ENCODE results near the gene THOC2.
A peak's percentile ranks its signal among the peaks of the same experiment; 100 is the strongest.
"Not testable (repeated sequence)": the region's sequence is repeated elsewhere in the genome, so short reads cannot be mapped to it uniquely, and the experiment has no call there.

THOC2 gene, protein sequence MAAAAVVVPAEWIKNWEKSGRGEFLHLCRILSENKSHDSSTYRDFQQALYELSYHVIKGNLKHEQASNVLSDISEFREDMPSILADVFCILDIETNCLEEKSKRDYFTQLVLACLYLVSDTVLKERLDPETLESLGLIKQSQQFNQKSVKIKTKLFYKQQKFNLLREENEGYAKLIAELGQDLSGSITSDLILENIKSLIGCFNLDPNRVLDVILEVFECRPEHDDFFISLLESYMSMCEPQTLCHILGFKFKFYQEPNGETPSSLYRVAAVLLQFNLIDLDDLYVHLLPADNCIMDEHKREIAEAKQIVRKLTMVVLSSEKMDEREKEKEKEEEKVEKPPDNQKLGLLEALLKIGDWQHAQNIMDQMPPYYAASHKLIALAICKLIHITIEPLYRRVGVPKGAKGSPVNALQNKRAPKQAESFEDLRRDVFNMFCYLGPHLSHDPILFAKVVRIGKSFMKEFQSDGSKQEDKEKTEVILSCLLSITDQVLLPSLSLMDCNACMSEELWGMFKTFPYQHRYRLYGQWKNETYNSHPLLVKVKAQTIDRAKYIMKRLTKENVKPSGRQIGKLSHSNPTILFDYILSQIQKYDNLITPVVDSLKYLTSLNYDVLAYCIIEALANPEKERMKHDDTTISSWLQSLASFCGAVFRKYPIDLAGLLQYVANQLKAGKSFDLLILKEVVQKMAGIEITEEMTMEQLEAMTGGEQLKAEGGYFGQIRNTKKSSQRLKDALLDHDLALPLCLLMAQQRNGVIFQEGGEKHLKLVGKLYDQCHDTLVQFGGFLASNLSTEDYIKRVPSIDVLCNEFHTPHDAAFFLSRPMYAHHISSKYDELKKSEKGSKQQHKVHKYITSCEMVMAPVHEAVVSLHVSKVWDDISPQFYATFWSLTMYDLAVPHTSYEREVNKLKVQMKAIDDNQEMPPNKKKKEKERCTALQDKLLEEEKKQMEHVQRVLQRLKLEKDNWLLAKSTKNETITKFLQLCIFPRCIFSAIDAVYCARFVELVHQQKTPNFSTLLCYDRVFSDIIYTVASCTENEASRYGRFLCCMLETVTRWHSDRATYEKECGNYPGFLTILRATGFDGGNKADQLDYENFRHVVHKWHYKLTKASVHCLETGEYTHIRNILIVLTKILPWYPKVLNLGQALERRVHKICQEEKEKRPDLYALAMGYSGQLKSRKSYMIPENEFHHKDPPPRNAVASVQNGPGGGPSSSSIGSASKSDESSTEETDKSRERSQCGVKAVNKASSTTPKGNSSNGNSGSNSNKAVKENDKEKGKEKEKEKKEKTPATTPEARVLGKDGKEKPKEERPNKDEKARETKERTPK (N-terminal part only)

DNA sequence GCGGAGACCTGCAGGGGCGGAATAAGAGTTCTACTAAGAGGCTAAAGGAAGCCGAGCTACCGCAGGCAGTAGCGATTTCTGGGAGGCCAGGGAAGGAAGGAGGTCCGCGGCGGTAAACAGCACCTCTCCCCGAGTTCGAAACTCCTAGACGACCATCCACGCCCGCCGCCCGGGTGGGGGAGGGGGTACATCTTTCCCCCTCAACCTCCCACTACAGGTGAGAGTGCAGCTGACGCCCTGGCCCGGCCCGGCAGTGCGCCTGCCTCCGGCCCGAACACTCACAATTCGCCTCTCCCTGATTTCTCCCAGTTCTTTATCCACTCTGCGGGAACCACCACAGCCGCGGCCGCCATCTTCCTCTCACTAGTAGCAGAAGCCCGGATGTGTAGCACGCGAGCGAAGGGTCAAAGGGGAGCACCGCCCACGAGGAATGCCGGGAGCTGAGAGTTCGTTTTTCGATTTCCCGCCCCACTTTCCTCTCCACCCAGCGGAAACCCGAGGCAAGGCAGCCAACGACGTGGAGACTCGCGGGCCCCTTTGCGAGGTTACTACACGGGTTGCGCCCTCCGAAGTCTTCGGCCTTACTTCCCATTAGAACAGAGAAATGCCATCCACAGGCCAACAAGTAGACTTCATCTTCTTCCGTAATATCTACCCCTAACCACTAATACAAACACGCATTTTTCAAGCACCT is at the start of gene THOC2:
THOC2 (minus strand) TSS at position 383 of the 694 bp plus-strand sequence; CDS start at position 353, 30 bp downstream.
- Histone ChIP-seq H3K36me3 (no peaks in the 10 kb centered on the region), H3K27me3 (no peaks in the 10 kb centered on the region), H3K27ac (peak within 1 kb of the TSS; percentile 83 to 85), H3K9me3 (no peaks in the 10 kb centered on the region), H3K4me3 (peak within 1 kb of the TSS; percentile 80 to 83), H3K4me1 (peaks cover 0 to 24% (median 5%) of the 10 kb centered on the region in 4 donors)
- intact Hi-C loops (cut with DNase I; ENCODE audit: low total_unique reads): no loop called here
- peak; percentile 88 to 91 for DNase-seq
- TF ChIP-seq, protein P1, sequence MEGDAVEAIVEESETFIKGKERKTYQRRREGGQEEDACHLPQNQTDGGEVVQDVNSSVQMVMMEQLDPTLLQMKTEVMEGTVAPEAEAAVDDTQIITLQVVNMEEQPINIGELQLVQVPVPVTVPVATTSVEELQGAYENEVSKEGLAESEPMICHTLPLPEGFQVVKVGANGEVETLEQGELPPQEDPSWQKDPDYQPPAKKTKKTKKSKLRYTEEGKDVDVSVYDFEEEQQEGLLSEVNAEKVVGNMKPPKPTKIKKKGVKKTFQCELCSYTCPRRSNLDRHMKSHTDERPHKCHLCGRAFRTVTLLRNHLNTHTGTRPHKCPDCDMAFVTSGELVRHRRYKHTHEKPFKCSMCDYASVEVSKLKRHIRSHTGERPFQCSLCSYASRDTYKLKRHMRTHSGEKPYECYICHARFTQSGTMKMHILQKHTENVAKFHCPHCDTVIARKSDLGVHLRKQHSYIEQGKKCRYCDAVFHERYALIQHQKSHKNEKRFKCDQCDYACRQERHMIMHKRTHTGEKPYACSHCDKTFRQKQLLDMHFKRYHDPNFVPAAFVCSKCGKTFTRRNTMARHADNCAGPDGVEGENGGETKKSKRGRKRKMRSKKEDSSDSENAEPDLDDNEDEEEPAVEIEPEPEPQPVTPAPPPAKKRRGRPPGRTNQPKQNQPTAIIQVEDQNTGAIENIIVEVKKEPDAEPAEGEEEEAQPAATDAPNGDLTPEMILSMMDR (IDR thresholded peaks at IDR 0.05): peak; percentile 44 to 48

DNA sequence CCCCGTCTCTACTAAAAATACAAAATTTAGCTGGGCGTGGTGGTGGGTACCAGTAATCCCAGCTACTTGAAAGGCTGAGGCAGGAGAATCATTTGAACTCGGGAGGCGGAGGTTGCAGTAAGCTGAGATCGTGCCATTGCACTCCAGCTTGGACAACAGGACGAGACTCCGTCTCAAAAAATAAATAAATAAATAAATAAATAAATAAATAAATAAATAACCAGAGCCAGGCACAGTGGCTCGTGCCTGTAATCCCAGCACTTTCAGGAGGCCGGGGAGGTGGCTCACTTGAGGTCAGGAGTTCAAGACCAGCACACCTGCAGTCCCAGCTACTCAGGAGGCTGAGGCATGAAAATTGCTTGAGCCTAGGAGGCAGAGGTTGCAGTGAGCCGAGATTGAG is 48.9 kb upstream of the THOC2 start:
- H3K4me3 ChIP-seq; DNase-seq; H3K9me3 ChIP-seq; H3K27me3 ChIP-seq; H3K27ac ChIP-seq; intact Hi-C loops (cut with DNase I; ENCODE audit: low total_unique reads); H3K36me3 ChIP-seq; H3K4me1 ChIP-seq: not testable (repeated sequence)

DNA sequence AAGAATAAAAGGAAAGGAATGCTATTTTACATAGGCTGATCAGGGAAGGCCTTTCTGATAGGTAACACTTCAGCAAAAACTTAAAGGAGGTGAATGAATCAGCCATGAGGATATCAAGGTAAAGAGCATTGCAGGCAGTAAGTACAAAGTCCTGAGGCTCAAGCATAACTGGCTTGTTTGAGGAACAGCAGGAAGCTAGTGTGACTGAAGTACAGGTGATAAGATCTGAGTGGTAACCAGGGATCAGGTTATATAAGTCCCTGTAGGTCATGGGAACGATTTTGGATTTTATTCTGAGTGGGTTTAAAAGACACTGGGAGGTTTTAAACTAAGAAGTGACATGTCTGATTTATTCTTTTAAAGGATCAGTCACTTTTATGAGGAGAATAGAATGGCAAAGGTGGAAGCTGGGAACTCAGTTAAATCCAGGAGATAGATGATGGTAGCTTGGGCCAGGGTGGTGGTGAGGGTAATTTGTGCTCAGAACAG is 47.1 kb upstream of the THOC2 start:
- Histone ChIP-seq H3K9me3 (no peaks in the 10 kb centered on the region), H3K27me3 (no peaks in the 10 kb centered on the region), H3K4me1 (no peaks in the 10 kb centered on the region), H3K4me3 (no peak overlapping the region), H3K27ac (no peak overlapping the region), H3K36me3 (no peaks in the 10 kb centered on the region)
- intact Hi-C loops (cut with DNase I; ENCODE audit: low total_unique reads): no loop called here
- DNase-seq: no peak
- TF ChIP-seq, protein P1 (IDR thresholded peaks at IDR 0.05): no peak

- intact Hi-C loops (cut with DNase I; ENCODE audit: low total_unique reads): no loop called here
- DNase-seq: no peak
- no peaks in the 10 kb centered on the region for H3K4me1 ChIP-seq
- TF ChIP-seq, protein P1 (IDR thresholded peaks at IDR 0.05): no peak
- H3K9me3 ChIP-seq: no peaks in the 10 kb centered on the region
- H3K4me3 ChIP-seq: no peak overlapping the region
- H3K27ac ChIP-seq: no peak overlapping the region
- H3K27me3 ChIP-seq: no peaks in the 10 kb centered on the region
- no peaks in the 10 kb centered on the region for H3K36me3 ChIP-seq
Observed at GRCh38 chrX:123773258-123773988, 40.6 kb upstream of the THOC2 start.

DNA sequence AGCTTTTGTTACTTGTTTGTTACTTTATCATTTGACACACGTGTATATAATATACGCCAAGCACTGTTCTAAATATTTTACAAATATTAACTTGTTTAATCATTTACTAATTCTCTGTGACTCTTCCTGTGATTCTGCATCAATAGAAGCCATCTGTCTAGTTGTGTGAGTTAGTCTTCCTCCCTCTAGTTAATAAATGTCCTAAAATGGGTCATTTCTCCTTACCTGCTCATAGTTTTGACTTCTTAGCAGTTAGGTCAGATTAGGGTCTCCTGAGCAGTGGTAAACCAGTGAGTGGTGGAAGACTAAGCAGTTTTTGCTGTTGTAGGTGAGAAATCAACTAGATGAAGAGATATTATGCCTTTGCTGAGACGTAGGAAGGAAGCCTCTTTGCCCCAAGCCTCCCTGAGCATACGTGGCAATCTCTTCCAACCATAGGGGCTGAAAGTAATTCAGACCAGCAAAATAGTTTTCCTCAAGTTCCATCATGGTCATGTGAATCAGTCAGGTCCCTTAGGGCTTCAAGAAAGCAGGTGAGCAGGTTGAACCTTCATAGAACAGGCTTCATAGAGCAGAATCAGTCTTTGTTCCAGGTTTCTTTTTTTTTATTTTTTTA is 38.7 kb upstream of the THOC2 start:
- no peak for DNase-seq
- intact Hi-C loops (cut with DNase I; ENCODE audit: low total_unique reads): no loop called here
- H3K9me3 ChIP-seq: no peaks in the 10 kb centered on the region
- TF ChIP-seq, protein P1 (IDR thresholded peaks at IDR 0.05): no peak
- H3K27me3 ChIP-seq: no peaks in the 10 kb centered on the region
- no peak overlapping the region for H3K27ac ChIP-seq
- H3K4me3 ChIP-seq: no peak overlapping the region
- no peaks in the 10 kb centered on the region for H3K36me3 ChIP-seq
- H3K4me1 ChIP-seq: no peaks in the 10 kb centered on the region

Data from tibial artery (tissue), 4 donors.